A204.1 (cell line): ENCODE data around the gene INCENP.
A peak's percentile ranks its signal among the peaks of the same experiment; 100 is the strongest.
"Not testable (repeated sequence)": the region's sequence is repeated elsewhere in the genome, so short reads cannot be mapped to it uniquely, and the experiment has no call there.

ENCODE experiments used
- FAIRE-seq: peaks from 2 replicates; lab custom pipeline; 2012; peaks lifted over from hg19 to GRCh38; lab: Jason Lieb, UNC

INCENP gene

GRCh38 chr11:62123669-62124185, at the start of gene INCENP:
Gene INCENP (plus strand): TSS chr11:62124011. CDS start chr11:62128162, 4,151 bp downstream.
- peak; percentile 99 for FAIRE-seq

- no peak for FAIRE-seq
These were observed 48.4 kb upstream of the INCENP start for GRCh38 chr11:62075438-62075837.

- no peak for FAIRE-seq
These were observed 46.7 kb upstream of the INCENP start for GRCh38 chr11:62077132-62077531.

GRCh38 chr11:62081378-62082291, 42.2 kb upstream of the INCENP start:
- peak; percentile 16 for FAIRE-seq

- FAIRE-seq, result no peak
These were observed 41.5 kb upstream of the INCENP start for GRCh38 chr11:62082292-62082657.

- not testable (repeated sequence) for FAIRE-seq
These were observed 39.0 kb upstream of the INCENP start for GRCh38 chr11:62084801-62085200.

- FAIRE-seq, result no peak
These were observed 36.1 kb upstream of the INCENP start for GRCh38 chr11:62087694-62088093.

GRCh38 chr11:62088331-62088933, 35.4 kb upstream of the INCENP start:
- peak; percentile 87 for FAIRE-seq

GRCh38 chr11:62103141-62103540, 20.7 kb upstream of the INCENP start:
- FAIRE-seq, result no peak

- FAIRE-seq, result no peak
These were observed 19.8 kb upstream of the INCENP start for GRCh38 chr11:62103986-62104385.

- no peak for FAIRE-seq
These were observed 18.8 kb upstream of the INCENP start for GRCh38 chr11:62104816-62105653.

- FAIRE-seq, result no peak
These were observed 18.1 kb upstream of the INCENP start for GRCh38 chr11:62105667-62106191.

- FAIRE-seq, result peak; percentile 74
These were observed 15.6 kb upstream of the INCENP start for GRCh38 chr11:62108017-62108750.

GRCh38 chr11:62108971-62109404, 14.8 kb upstream of the INCENP start:
- no peak for FAIRE-seq

GRCh38 chr11:62115085-62115694, 8.6 kb upstream of the INCENP start:
- no peak for FAIRE-seq

- no peak for FAIRE-seq
These were observed 7.4 kb upstream of the INCENP start for GRCh38 chr11:62116451-62116850.

GRCh38 chr11:62119569-62119968, 4.2 kb upstream of the INCENP start:
- no peak for FAIRE-seq

- no peak for FAIRE-seq
These were observed 3.8 kb upstream of the INCENP start for GRCh38 chr11:62120001-62120400.

- FAIRE-seq, result no peak
These were observed 3.4 kb upstream of the INCENP start for GRCh38 chr11:62120431-62120830.

GRCh38 chr11:62122076-62122475, 1.7 kb upstream of the INCENP start:
- no peak for FAIRE-seq
